H9 (cell line): ENCODE measurements around the gene EEIG2. TPM values are rescaled to one million over a fixed set of nuclear protein-coding genes. Genes with fewer than 3 reads are reported as not detected.

Experiments used
- DNase-seq: peaks from one replicate; pipeline ENCODE4 v3.0.0-alpha.2; 2017
- H2AFZ ChIP-seq: one replicate; pipeline ENCODE4 v1.6.1; 2013; ENCODE audit warnings: mild to moderate bottlenecking, low read length, control low read depth, moderate library complexity
- H2AK5ac ChIP-seq: 2 replicates; pipeline ENCODE4 v1.6.1; 2013; ENCODE audit warnings: low read length, control low read depth, mixed read lengths; ENCODE audit not compliant: insufficient read length
- H2BK120ac ChIP-seq: one replicate; pipeline ENCODE4 v1.6.1; 2013; ENCODE audit warnings: low read depth, mild to moderate bottlenecking, low read length, control low read depth, inconsistent platforms; ENCODE audit not compliant: poor library complexity, severe bottlenecking
- H2BK12ac ChIP-seq: 2 replicates; pipeline ENCODE4 v1.6.1; 2013; ENCODE audit warnings: low read length, control low read depth, mixed read lengths, low read depth; ENCODE audit not compliant: insufficient read length
- H2BK15ac ChIP-seq: 2 replicates; pipeline ENCODE4 v1.6.1; 2013; ENCODE audit warnings: low read depth, low read length, control low read depth
- H2BK20ac ChIP-seq: one replicate; pipeline ENCODE4 v1.6.1; 2013; ENCODE audit warnings: low read depth, mild to moderate bottlenecking, low read length, control low read depth, inconsistent platforms; ENCODE audit not compliant: poor library complexity, severe bottlenecking
- H2BK5ac ChIP-seq: 2 replicates; pipeline ENCODE4 v1.6.1; 2013; ENCODE audit warnings: low read length, control low read depth, mixed read lengths; ENCODE audit not compliant: insufficient read length
- H3K14ac ChIP-seq: 2 replicates; pipeline ENCODE4 v1.6.1; 2013; ENCODE audit warnings: low read length, control low read depth; ENCODE audit not compliant: insufficient read depth
- H3K18ac ChIP-seq: 2 replicates; pipeline ENCODE4 v1.6.1; 2013; ENCODE audit warnings: low read depth, mild to moderate bottlenecking, mixed read lengths, low read length, control low read depth; ENCODE audit not compliant: insufficient read length
- H3K23ac ChIP-seq: 2 replicates; pipeline ENCODE4 v1.6.1; 2013; ENCODE audit warnings: low read length, control low read depth, mixed read lengths, low read depth; ENCODE audit not compliant: insufficient read length
- H3K23me2 ChIP-seq: 2 replicates; pipeline ENCODE4 v1.6.1; 2013; ENCODE audit warnings: low read depth, mild to moderate bottlenecking, mixed read lengths, low read length, control low read depth; ENCODE audit not compliant: insufficient read length, poor library complexity, severe bottlenecking
- H3K27ac ChIP-seq: 2 replicates; pipeline ENCODE4 v1.5.1; 2013; ENCODE audit warnings: low read length, control low read depth, mixed read lengths, low read depth; ENCODE audit not compliant: insufficient read length
- H3K27me3 ChIP-seq: 2 replicates; pipeline ENCODE4 v1.6.1; 2013; ENCODE audit warnings: low read length, control low read depth, inconsistent platforms; ENCODE audit not compliant: insufficient read depth
- H3K4ac ChIP-seq: 2 replicates; pipeline ENCODE4 v1.6.1; 2013; ENCODE audit warnings: low read depth, mild to moderate bottlenecking, control low read depth, inconsistent platforms, low read length, moderate library complexity
- H3K4me1 ChIP-seq: 2 replicates; pipeline ENCODE4 v1.6.1; 2013; ENCODE audit warnings: low read length, control low read depth, inconsistent platforms; ENCODE audit not compliant: insufficient read depth
- H3K4me2 ChIP-seq: 2 replicates; pipeline ENCODE4 v1.6.1; 2013; ENCODE audit warnings: low read length, control low read depth, mixed read lengths; ENCODE audit not compliant: insufficient read length, insufficient read depth
- H3K56ac ChIP-seq: 2 replicates; pipeline ENCODE4 v1.6.1; 2013; ENCODE audit warnings: low read depth, mild to moderate bottlenecking, mixed read lengths, low read length, control low read depth; ENCODE audit not compliant: insufficient read length
- H3K79me1 ChIP-seq: 2 replicates; pipeline ENCODE4 v1.6.1; 2013; ENCODE audit warnings: low read depth, mild to moderate bottlenecking, moderate library complexity, low read length, control low read depth, inconsistent platforms; ENCODE audit not compliant: insufficient read depth, poor library complexity, severe bottlenecking
- H3K79me2 ChIP-seq: 2 replicates; pipeline ENCODE4 v1.6.1; 2013; ENCODE audit warnings: low read length, control low read depth, inconsistent platforms; ENCODE audit not compliant: insufficient read depth
- H3K9ac ChIP-seq: 2 replicates; pipeline ENCODE4 v1.6.1; 2013; ENCODE audit warnings: low read length, control low read depth, mixed read lengths; ENCODE audit not compliant: insufficient read length; ENCODE audit errors: extremely low read depth
- H3K9me3 ChIP-seq: one replicate; pipeline ENCODE4 v1.6.1; 2013; ENCODE audit warnings: low read depth, low read length, inconsistent platforms; ENCODE audit not compliant: control insufficient read depth
- H3T11ph ChIP-seq: one replicate; pipeline ENCODE4 v1.6.1; 2013; ENCODE audit warnings: mild to moderate bottlenecking, low read length, control low read depth, inconsistent platforms
- H4K20me1 ChIP-seq: one replicate; pipeline ENCODE4 v1.6.1; 2013; ENCODE audit not compliant: control insufficient read depth, insufficient read length, insufficient read depth
- H4K5ac ChIP-seq: 2 replicates; pipeline ENCODE4 v1.6.1; 2013; ENCODE audit warnings: low read depth, mild to moderate bottlenecking, mixed read lengths, low read length, control low read depth; ENCODE audit not compliant: insufficient read length
- H4K8ac ChIP-seq: replicated peaks from 2 replicates; pipeline ENCODE4 v1.6.1; 2013; ENCODE audit warnings: low read length, control low read depth, mixed read lengths, low read depth; ENCODE audit not compliant: insufficient read length
- H4K91ac ChIP-seq: 2 replicates; pipeline ENCODE4 v1.6.1; 2013; ENCODE audit warnings: low read depth, mild to moderate bottlenecking, moderate library complexity, mixed read lengths, low read length, control low read depth; ENCODE audit not compliant: insufficient read length
- H3K27ac Mint-ChIP-seq, 3 experiments: 2 replicates in 2 of 3; 3 replicates in 1 of 3; pipeline ENCODE4 v1.8.0; 2020 to 2021; ENCODE audit warnings: mixed read lengths in 3 of 3, mild to moderate bottlenecking in 1 of 3, moderate library complexity in 1 of 3
- H3K27me3 Mint-ChIP-seq: 2 replicates; pipeline ENCODE4 v1.8.0; 2021; ENCODE audit warnings: low read depth, mild to moderate bottlenecking, moderate library complexity, mixed read lengths
- H3K36me3 Mint-ChIP-seq, 3 experiments: 2 replicates in 2 of 3; 3 replicates in 1 of 3; pipeline ENCODE4 v1.8.0; 2020 to 2021; ENCODE audit warnings: low read depth in 3 of 3, mixed read lengths in 3 of 3; ENCODE audit not compliant: insufficient read depth in 1 of 3
- H3K4me1 Mint-ChIP-seq, 2 experiments: 2 replicates each; pipeline ENCODE4 v1.8.0; 2020; ENCODE audit warnings: mixed read lengths in 2 of 2
- H3K4me3 Mint-ChIP-seq, 2 experiments: 2 replicates in 1 of 2; 3 replicates in 1 of 2; pipeline ENCODE4 v1.8.0; 2020 to 2021; ENCODE audit warnings: mild to moderate bottlenecking in 2 of 2, mixed read lengths in 2 of 2, moderate library complexity in 1 of 2
- H3K9me3 Mint-ChIP-seq, 2 experiments: 2 replicates in 1 of 2; 3 replicates in 1 of 2; pipeline ENCODE4 v1.8.0; 2020; ENCODE audit warnings: mild to moderate bottlenecking in 2 of 2, mixed read lengths in 2 of 2, moderate library complexity in 1 of 2
- WGBS: extraction: QIAGEN DNeasy Blood & Tissue Kit; methylation state at CpG from one replicate; pipeline ENCODE4 v1.1.7; 2013; ENCODE audit warnings: missing lambda C conversion rate, low lambda C conversion rate, mixed read lengths; ENCODE audit not compliant: insufficient read length; ENCODE audit errors: extremely low coverage; 5-methylcytosine and 5-hydroxymethylcytosine counted together
- total RNA-seq: library from RNA; stranded (reverse); gene quantifications from 2 replicates; pipeline ENCODE4 v1.2.1, GENCODE V29; 2021
- TF ChIP-seq, protein P1 (sequence below): fragments of 200-600 bp; sonication (generic); conservative IDR thresholded peaks from 3 replicates; pipeline ENCODE4 v1.8.0; 2021; ENCODE audit warnings: antibody characterized with exemption, mild to moderate bottlenecking

EEIG2 gene
- total RNA-seq, 1 experiment from 2014 or later: 17.0 TPM

DNA sequence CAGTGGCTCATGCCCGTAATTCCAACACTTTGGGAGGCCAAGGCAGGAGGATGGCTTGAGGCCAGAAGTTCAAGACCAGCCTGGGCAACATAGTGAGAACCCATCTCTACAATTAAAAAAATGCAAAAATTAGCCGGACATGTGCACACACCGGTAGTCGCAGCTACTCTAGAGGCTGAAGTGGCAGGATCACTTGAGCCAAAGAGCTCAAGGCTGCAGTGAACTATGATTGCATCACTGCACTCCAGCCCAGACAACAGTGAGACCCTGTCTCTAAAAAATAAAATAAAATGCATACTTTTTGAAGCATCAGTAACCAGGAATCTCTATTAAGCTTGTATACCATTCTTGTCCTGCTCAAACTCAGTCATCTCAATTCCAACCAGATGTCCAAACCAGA, 27.2 kb upstream of the EEIG2 start:
- Histone ChIP-seq H3K56ac (no peak overlapping the region), H3K9ac (no peak overlapping the region), H2BK120ac (no peak overlapping the region), H3K27me3 (no peaks in the 10 kb centered on the region), H2BK15ac (no peak overlapping the region), H3K23me2 (peaks cover 2% of the 10 kb centered on the region), H3K4me2 (no peak overlapping the region), H3K79me2 (no peaks in the 10 kb centered on the region), H3K4me1 (no peaks in the 10 kb centered on the region), H3T11ph (no peak overlapping the region), H3K79me1 (no peaks in the 10 kb centered on the region), H3K23ac (no peak overlapping the region), H2BK20ac (no peak overlapping the region), H3K18ac (no peak overlapping the region), H4K8ac (no peak overlapping the region), H3K27ac (no peak overlapping the region), H2AK5ac (no peak overlapping the region), H2BK5ac (no peak overlapping the region), H2BK12ac (no peak overlapping the region), H4K20me1 (no peaks in the 10 kb centered on the region), H3K9me3 (no peaks in the 10 kb centered on the region), H3K14ac (no peak overlapping the region), H4K5ac (no peak overlapping the region), H2AFZ (no peak overlapping the region), H4K91ac (no peak overlapping the region), H3K4ac (no peak overlapping the region)
- DNase-seq: no peak
- Mint-ChIP-seq H3K36me3 (peaks cover 0 to 10% (median 4%) of the 10 kb centered on the region in 3 experiments; a peak in 5 of 7 replicates), H3K4me1 (peaks cover 14 to 16% of the 10 kb centered on the region in 2 experiments), H3K4me3 (no peak overlapping the region), H3K27ac (no peak overlapping the region), H3K27me3 (no peaks in the 10 kb centered on the region; the same call in 1 of the 2 replicates), H3K9me3 (peaks cover 11 to 12% of the 10 kb centered on the region in 2 experiments)
- TF ChIP-seq, protein P1, sequence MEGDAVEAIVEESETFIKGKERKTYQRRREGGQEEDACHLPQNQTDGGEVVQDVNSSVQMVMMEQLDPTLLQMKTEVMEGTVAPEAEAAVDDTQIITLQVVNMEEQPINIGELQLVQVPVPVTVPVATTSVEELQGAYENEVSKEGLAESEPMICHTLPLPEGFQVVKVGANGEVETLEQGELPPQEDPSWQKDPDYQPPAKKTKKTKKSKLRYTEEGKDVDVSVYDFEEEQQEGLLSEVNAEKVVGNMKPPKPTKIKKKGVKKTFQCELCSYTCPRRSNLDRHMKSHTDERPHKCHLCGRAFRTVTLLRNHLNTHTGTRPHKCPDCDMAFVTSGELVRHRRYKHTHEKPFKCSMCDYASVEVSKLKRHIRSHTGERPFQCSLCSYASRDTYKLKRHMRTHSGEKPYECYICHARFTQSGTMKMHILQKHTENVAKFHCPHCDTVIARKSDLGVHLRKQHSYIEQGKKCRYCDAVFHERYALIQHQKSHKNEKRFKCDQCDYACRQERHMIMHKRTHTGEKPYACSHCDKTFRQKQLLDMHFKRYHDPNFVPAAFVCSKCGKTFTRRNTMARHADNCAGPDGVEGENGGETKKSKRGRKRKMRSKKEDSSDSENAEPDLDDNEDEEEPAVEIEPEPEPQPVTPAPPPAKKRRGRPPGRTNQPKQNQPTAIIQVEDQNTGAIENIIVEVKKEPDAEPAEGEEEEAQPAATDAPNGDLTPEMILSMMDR: no peak
- WGBS: no CpG with 5 or more reads among the region's 4 CpGs
